Stimulated activated CD4-positive, alpha-beta T cell treated with anti-CD3 and anti-CD28 coated beads, Interleukin-4, amount 100 ng/mL, for 24 hours (primary cell): ENCODE data around the gene RPN2.

Experiments used
- DNase-seq: peaks from one replicate; pipeline ENCODE4 v3.0.0-alpha.2; 2020

The RPN2 gene

DNA sequence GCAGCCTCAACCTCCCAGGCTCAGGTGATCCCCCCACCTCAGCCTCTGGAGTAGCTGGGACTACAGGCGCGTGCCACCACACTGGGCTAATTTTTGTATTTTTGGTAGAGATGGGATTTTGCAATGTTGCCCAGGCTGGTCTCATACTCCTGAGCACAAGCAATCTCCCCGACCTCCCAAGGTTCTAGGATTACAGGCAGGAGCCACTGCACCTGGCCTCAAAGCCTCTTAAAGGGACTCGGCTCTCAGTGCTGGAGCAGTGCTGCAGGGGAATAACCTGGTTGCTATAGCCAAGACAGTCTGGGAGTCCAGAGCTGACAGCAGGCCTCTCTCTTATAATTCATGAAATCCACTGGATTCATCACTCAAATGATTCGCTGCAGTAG is 65.4 kb downstream of the RPN2 start:
- no peak for DNase-seq

DNA sequence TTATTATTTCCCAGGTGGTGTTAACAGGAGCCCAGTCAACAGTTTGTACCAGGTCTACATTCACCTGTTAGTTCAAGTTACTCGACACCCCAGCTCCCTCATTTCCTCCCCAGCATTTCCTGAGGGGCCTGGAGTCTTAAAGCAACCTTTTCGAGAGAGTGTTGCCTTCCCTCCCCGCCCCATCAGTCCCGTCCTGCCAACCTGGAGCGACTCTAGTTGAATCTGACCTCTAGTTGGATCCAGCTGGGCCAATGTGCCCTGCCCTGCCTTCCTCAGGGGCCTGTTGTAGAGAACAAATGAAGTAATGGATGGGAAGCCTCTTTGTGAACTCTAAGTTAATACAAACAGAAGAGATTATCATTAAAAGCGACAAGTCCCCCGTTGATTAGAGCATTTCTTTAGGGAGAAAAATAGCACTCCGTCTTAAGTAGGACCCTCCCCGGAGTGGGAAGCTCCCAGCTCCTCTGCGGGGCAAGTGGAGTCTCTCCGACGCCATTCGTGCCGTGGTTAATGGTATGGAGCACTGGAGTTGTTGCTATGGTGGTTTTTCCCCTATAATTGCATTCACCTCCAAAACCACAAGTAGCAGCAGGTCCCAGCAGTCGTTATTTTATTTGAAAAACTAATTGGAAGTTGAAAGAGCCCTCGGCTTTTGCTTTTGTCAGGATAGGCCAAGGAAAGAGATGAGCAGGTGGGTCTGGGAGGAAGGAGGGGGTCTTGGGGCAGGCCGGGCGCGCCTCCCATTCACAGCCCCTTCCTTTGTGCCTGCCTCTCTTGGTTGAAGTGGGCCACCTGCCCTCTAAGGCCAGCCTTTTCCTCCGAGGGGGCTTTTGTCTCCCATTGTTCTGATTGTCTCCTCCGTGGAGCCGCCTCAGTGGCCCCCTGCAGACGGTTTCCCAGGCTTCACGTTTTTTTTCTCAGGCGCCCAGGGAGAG is 66.4 kb downstream of the RPN2 start:
- DNase-seq, result no peak

DNA sequence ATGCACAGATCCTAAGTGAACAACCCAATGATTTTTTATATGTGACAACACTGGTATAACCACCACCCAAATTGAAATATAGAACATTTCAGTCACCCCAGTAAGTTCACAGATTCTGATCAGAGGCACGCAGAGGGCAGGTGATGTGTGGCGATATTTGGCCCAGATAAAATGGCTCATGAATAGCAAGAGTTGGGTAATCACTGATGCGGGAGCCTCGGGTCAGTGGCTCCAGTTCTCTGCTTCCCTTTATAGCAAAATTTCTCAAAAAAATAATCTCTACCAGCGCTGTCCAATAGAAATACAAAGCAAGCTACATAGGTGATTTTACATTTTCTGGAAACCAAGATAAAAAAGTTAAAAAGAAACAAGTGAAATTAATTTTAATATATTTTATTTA is 67.6 kb downstream of the RPN2 start:
- no peak for DNase-seq

DNA sequence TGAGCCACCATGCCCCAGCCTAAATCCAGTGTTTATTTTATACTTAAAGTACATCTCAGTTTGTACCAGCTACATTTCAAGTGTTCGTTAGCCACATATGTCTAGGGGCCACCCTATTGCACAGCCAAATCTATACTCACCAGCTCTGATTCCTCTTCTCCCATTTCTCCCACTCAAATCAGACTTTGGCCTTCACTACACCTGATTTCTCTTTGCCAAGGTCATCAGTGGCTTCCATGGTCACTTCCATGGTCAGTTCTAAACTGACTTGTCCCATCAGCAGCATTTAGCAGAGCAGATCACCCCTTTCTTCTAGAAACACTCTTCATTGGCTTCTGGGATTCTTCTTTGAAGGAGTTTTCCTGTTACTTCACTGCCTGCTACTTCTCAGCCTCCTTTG is 68.4 kb downstream of the RPN2 start:
- no peak for DNase-seq

DNA sequence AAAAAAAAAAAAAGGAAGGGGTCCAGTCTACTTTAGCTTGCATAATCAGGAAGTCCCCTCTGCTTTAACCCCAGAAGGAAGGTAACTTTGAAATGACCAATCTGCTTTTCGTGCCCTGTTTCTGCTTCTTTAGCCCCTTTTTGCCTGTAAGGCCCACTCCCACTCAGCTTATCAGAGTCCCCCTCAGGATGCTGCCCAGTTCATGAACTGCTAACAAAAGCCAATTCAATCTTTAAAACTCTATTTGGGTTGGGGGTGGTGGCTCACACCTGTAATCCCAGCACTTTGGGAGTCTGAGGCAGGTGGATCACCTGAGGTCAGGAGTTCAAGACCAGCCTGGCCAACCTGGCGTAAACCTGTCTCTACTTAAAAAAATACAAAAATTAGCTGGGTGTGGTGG is 70.2 kb downstream of the RPN2 start:
- no peak for DNase-seq

DNA sequence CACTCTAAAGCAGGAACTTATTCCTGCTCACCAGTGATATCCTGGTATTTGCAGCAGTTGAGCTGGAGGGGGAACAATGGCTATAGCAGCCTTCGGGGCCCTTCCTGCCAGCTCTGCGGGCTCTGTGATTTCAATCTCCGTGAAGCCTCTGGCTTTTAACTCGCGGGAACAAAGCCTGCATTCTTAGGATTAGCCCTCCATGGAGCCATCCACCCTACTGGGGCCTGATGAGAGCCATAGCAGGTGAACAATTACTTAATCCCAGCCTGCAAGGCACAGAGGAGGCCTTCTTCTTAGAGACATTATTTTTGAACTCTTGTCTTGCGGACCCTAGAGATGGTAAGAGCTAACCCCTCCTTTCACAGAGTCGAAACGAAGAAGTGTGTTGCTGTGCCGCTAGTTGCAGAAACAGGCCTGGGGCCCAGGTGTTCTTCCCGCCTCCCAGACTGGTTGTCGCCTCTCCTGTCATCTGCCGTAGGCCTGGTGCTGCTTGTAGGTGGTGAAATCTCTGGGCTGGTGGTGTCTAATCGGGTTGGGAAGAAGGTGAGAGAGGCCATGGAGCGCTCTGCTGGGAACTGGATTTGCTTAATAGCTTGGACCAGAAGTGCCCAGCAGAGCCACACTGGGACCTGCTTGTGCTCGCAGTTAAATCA is 72.8 kb downstream of the RPN2 start:
- no peak for DNase-seq

DNA sequence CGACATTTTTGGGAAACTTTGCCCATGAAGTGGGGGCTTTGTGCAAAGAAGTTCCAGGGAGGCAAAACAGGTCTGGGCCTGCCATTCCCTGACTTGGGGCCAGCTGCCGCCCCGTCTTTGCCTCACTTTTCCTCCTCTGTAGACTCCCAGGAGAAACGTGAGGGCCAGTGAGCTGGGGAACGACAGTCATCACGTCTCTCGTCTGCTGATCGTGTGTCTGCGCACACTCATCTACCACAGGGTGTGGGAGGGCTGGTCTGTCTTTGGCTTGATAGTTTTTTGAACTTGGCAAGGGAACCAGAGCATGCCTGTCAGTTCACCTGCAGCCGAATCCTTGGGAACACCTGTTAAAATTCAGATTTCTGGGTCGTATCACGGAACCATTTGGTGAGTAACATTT is 74.0 kb downstream of the RPN2 start:
- DNase-seq, result no peak

DNA sequence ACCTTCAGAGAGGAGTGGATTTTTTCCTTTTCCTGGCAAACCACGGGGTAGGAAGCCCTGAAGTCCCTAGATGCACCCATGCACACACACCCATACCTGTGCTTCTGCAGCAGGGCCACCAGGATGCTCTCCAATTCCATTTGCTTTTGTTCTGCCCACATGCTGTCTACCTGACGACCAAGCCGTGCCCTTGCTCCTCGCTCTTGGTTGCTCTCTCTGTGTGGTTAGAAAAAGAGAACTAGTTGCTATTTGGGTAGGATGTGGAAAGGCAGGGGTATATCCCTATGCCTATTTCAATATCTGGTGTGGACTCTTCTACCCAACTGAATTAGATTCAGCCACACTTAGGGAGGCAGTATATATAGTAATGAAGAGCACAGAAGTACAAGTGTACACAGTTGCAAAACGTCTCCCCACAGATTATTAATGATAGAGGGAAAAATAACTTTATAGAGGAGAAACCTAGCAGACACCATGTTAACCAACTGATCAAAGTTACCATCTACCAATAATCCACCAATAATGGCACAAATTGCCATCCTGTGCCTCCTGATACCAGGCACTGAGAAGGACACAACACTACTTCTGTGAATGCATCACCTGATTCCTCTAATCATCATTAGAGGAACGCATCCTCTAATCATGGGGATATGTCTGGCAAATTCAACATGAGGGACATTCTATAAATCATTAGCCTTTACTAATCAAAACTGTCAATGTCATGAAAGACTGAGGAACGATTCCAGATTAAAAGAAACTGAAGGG is 75.2 kb downstream of the RPN2 start:
- DNase-seq, result no peak

DNA sequence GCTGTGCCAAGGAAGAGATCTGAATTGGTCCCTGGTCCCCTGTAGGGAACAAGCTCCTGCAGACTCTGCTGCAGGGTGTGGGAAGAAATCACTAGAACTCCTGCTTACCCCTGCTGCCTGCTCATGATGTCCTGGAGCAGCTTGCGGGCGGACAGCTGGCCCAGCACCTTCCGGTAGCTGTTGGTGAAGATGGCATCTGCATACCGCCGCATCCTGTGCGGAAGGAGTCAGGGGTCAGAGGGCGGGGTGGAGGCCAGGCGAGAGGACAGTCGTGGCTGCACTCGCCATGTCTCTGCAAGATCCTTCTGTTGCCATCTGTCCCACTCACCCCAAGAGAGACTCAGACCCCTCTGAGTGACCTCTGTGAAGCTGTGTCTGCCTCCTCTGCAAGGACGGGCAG is 77.2 kb downstream of the RPN2 start:
- DNase-seq, result no peak

DNA sequence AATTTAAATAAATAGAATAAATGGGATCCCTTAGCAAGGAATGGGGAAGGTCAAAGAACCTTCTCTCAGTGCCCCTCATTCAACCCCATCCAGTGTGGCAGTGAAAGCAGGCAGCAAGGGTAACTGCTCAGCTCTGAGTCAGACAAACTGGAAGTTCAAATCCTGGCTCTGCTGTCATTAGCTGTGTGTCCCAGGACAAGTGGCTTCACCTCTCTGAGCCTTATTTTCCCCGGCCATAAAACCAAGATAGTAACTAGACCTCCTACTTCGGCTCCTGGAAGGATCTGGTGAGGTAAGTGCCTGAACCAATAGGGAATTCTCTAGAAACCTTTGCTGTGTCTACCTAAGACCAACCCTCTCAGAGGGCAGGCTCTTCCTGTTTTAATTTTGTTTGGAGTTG is 78.4 kb downstream of the RPN2 start:
- no peak for DNase-seq

DNA sequence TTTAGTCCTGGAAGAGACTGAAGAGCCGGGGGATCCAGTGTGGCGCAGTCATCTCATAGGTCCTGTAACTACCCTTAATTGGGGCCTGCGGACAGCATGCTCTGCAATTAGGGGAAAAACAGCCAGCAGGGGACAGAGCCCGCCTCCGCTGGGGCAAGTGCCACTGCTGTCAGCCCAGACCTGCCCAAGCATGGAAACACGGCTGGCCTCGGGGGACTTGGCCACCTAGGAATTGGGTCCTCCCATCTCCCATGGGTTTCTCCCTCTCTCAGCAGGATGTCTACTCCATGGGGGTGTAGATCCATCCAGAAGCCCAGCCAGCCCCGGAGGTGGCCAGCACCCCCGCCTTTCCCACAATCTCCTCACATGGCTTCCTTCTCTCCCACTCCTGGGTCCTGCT is 78.9 kb downstream of the RPN2 start:
- DNase-seq, result no peak

DNA sequence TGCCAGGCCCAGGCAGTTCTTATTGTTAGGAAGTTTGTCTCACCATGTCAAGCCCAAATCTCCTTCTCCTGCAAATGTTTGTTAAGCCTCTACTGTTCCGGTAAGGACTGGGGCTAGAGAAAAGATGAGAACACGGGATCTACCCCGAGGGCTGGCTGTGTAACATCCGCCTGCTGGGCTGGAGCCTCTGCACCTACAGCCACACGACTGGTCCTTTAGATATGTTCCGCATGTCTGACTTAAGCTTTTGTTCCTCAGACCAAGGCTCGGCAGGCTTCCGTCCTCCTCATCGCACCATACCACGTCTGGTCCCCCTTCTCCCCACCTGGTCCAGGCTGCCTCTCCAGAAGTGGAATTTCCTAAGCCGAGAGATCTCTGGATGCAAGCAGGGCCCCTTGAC is 79.9 kb downstream of the RPN2 start:
- no peak for DNase-seq

DNA sequence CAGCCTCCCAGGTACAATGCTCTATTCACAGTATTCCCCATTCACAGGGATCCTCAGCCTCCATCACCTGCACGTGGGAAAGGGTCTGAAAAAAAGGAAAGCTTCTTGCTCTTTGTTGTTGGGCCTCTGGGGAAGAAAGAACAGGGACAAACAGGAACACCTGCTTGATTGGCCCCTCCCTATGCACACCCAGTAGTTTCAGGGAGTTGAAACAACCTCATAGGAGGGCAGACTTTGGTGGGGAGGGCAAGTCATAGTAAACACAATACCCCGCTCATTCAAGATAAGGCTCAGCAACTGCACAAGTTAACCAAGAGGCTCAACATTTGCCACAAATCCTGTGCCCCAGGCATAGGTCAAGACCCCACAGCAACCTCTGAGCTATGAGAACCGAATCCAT is 80.7 kb downstream of the RPN2 start:
- DNase-seq, result no peak

DNA sequence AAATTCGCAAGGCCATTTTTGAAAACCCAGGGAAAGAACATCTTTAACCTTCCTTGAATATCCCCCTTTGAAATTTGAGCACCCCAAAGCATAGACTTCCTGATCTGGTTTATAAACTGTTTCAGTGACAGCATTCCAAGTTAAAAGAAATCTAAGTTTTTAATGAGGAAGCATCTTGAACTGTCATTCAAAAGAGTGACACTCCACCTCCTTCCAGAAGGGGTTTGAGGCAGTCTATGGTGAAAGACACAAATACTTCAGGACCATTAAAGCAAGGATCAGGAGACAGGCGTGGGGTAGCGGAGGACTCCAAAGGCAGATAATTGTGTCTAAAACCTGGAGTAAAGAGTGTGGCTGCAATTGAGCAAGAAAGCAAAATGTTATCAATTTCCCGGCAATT is 81.8 kb downstream of the RPN2 start:
- DNase-seq, result no peak

DNA sequence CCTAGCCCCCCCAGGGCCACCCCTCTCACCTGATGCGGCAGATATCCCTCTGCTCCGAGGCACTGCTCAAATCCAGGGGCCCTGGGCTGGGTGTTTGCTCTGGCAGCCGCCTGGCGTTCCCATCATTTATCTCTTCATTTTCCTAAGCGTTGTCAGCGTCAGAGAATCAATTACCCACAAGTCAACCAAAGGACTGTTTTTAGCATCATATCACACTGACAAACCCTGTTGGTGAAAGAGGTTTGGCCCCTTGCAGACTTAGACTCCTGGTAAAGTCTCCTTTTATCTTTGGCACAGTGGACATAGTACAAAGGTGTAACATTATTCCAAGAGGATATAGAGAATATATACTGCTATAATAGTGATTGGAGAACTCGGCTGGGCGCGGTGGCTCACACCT is 82.6 kb downstream of the RPN2 start, which contains the start of gene GHRH:
TSS of gene GHRH (minus strand) at position 101 of the 400 bp plus-strand sequence. CDS start 4,925 bp downstream, outside the sequence.
- DNase-seq, result no peak

DNA sequence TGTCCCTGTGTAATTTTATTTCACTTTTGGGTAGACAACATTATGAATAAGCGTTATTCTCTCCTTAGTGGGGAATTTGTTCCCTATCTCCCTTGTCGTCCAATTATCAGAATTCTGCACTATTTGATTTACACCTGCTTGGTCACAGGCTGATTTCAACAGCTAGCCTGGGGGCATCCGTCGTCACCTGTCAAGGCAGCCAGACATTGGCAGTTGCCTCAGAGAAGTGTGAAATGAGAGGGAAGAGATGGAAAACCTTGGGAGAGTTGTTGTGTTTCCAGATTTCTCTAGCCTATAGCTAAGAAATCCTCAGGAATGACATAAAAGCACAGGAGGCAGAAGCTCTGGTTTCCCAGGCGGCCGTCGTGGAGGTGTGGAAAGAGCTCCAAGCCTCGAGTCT is 83.4 kb downstream of the RPN2 start:
- DNase-seq, result no peak

DNA sequence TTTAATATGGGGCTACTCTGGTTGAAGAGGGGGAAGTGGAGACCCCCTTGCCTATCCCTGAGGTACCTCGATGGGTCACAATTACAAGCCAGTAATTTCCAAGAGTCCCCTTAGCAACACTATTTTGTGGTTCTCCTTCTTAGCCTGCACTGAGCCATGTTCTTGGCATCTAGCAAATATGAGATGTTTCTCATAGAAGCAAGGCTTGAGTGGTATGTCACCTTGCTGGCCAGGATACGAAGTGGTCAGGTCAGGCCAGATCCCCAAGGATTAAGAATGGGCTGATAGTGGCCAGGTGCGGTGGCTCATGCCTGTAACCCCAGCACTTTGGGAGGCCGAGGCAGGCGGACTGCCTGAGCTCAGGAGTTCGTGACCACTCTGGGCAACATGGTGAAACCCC is 84.6 kb downstream of the RPN2 start:
- DNase-seq, result no peak

DNA sequence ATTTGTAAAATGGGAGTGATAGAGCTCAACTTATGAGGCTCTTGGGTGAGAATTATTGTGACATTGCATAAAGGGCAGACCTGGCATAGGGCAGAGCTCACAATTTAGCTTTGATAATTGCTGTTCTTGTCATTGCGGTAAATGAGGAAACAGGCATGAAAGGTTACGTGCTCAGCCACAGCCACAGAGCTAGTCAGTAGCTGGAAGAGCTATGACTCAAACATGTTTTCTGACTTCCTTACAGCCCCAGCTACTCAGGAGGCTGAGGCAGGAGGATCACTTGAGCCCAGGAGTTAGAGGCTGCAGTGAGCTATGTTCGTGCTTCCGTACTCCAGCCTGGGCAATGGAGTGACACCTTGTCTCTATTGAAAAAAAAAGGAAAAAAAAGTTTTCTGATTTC is 86.0 kb downstream of the RPN2 start:
- no peak for DNase-seq

DNA sequence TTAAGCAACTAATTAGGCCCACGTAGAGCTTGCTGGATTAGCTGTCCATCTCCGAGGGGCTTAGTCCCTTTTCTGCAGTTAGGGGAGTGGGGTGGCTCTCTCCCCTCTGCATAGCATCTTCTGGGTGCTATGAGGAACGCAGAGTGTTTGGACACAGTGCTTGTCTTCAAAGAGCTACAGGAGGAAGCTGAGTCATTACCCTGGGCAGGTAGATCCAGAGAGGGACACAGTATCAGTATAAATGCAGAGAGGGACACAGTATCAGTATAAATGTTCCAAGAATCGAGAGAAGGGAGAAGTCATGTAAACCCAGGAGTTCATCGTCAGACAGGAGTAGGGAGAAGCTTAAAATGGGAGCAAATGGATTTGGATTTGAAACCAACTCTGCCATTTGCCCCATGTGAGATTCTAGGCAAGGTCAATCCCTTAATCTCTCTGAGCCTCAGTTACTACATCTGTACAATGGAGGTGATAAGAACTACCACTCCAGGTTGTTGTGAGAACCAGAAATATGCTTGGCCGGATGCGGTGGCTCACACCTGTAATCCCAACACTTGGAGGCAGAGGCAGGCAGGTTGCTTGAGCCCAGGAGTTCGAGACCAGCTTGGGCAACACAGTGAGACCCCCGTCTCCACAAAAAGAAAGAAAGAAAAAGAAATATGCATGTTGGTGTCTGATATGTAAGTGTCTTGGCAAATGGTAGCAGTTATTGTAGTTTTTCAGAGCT is 88.0 kb downstream of the RPN2 start:
- DNase-seq, result no peak

DNA sequence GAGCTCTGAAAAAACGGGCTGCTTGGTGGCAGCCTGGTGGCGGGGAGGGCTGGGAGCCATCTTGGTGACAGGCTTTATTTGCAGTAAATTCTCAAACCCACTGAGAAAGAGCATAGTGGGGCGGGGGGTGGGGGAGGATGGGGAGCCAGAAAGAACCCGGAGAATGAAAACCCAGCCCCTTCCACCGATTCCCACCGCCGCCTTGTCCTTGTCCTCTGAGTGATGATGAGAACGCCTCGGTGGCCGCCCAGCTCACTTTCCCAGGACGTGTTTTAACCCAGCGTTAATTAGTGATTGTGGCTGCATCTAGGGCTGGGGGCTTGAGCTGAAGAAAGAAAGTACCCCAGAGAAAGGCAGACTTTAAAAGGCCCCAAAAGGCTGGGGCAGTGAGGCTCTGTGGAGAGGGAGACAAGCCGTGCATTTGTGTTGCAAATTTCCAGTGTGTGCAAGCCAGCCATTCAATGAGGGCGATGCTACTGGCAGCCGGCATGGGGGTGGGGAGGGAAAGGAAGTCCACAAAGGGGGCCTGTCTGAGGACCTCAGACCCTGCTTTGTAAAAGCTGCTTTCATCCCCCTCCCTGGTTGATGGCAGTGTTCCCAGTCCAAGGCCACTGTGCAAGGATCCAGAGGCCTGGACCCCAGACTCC is 88.7 kb downstream of the RPN2 start:
- no peak for DNase-seq

DNA sequence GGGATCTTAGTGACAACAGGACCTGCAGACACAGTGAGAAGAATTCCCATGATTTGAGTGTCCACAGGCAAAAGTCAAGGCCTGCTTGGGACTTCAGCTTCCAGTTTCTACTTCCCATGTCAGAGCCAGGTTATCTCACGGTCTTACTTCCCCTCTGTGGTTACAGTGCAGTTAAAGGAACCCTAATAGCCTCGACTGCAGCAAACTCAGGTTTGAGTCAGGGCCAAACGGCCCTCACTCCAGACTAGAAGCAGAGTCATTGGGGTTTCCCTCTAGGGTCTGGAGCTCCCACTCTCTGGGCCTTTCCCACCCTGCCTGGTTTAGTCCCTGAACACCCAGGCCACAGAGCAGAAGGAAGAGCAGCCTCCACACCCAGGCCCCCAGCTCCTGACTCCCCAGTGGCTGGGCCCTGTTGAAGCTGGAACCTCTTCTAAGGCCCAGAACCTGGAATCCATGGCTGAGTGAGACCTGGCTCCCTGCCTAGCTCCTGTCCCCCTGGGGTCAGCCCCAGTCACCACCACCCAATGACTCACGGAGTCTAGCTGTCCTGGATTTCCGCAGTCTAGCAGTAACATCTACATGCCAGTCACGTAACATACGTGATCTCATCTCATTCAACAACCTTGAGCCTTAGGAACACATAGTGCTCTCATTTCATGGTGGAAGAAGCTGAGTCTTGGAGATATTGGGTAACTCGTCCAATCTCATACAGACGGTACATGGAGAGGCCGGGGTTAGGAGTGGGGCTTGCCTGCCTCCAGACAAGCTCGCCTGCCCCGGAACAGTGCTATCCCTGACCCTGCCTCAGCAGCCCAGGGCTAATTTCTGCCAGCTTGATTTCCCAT is 91.7 kb downstream of the RPN2 start:
- no peak for DNase-seq

DNA sequence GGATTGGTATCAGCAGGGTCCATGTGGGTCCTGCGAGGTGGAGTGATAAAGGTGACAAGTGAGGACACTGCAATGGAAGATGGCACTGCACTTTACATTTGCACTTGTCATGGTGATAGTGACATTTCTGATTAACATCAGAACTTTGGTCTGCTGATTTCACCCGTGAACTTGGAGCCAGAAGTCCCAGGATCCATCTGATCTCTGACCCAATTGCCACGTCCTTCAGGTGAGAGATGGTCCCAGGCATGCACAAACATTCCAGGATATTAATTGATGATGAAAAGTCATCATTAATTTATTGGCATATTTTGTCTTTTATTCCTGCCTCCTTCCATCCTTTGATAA is 92.3 kb downstream of the RPN2 start:
- DNase-seq, result no peak
